Measurements from ENCODE around the gene NLK. TPM values are rescaled to one million over a fixed set of nuclear protein-coding genes. Genes with fewer than 3 reads are reported as not detected.

NLK gene
- total RNA-seq, 4 donors from 2014 or later = 24.7 to 37.5 (median 32.4) TPM

GRCh38 chr17:28141773-28142172 lies 99.3 kb downstream of the NLK start:
- TF ChIP-seq POLR2A (IDR thresholded peaks at IDR 0.05) (no peak), CTCF (IDR thresholded peaks at IDR 0.05) (no peak), EP300 (IDR thresholded peaks at IDR 0.05) (no peak)
- H3K27me3 ChIP-seq = no peaks in the 10 kb centered on the region
- H3K4me1 ChIP-seq = no peaks in the 10 kb centered on the region
- H3K27ac ChIP-seq = no peak overlapping the region
- H3K9me3 ChIP-seq = no peaks in the 10 kb centered on the region
- no peak overlapping the region for H3K4me3 ChIP-seq
- no peak for DNase-seq (ENCODE audit: low spot score in 2 of 2)
- no peaks in the 10 kb centered on the region for H3K36me3 ChIP-seq
- 62 to 70% methylated on average over 1 of the region's 1 CpG for WGBS, 2 donors

- H3K27ac ChIP-seq = no peak overlapping the region
- no peak overlapping the region for H3K4me3 ChIP-seq
- H3K27me3 ChIP-seq = no peaks in the 10 kb centered on the region
- H3K9me3 ChIP-seq = no peaks in the 10 kb centered on the region
- TF ChIP-seq CTCF (IDR thresholded peaks at IDR 0.05) = no peak
- TF ChIP-seq EP300 (IDR thresholded peaks at IDR 0.05) = no peak
- no peak for TF ChIP-seq POLR2A (IDR thresholded peaks at IDR 0.05)
- no peak for DNase-seq (ENCODE audit: low spot score in 2 of 2)
- no peaks in the 10 kb centered on the region for H3K36me3 ChIP-seq
- no peaks in the 10 kb centered on the region for H3K4me1 ChIP-seq
- WGBS, 2 donors = 47 to 48% methylated on average over 5 of the region's 5 CpGs
Measured at GRCh38 chr17:28142305-28142704, 99.8 kb downstream of the NLK start.

- 85 to 99% methylated on average over 3 of the region's 3 CpGs for WGBS, 2 donors
- no peaks in the 10 kb centered on the region for H3K27me3 ChIP-seq
- TF ChIP-seq EP300 (IDR thresholded peaks at IDR 0.05) = no peak
- no peak for TF ChIP-seq CTCF (IDR thresholded peaks at IDR 0.05)
- TF ChIP-seq POLR2A (IDR thresholded peaks at IDR 0.05) = no peak
- no peaks in the 10 kb centered on the region for H3K36me3 ChIP-seq
- no peak overlapping the region for H3K4me3 ChIP-seq
- H3K4me1 ChIP-seq = no peaks in the 10 kb centered on the region
- no peaks in the 10 kb centered on the region for H3K9me3 ChIP-seq
- DNase-seq (ENCODE audit: low spot score in 2 of 2) = no peak
- H3K27ac ChIP-seq = no peak overlapping the region
Measured at GRCh38 chr17:28144019-28144418, 101.5 kb downstream of the NLK start.

- TF ChIP-seq CTCF (IDR thresholded peaks at IDR 0.05) (no peak), EP300 (IDR thresholded peaks at IDR 0.05) (no peak), POLR2A (IDR thresholded peaks at IDR 0.05) (no peak)
- Histone ChIP-seq H3K27me3 (no peaks in the 10 kb centered on the region), H3K36me3 (no peaks in the 10 kb centered on the region), H3K4me3 (no peak overlapping the region), H3K9me3 (no peaks in the 10 kb centered on the region), H3K27ac (no peak overlapping the region), H3K4me1 (no peaks in the 10 kb centered on the region)
- 52 to 59% methylated on average over 2 of the region's 2 CpGs for WGBS, 2 donors
- no peak for DNase-seq (ENCODE audit: low spot score in 2 of 2)
Measured at GRCh38 chr17:28145348-28145747, 102.9 kb downstream of the NLK start.

- no peak overlapping the region for H3K27ac ChIP-seq
- DNase-seq (ENCODE audit: low spot score in 2 of 2) = no peak
- TF ChIP-seq CTCF (IDR thresholded peaks at IDR 0.05) (no peak), POLR2A (IDR thresholded peaks at IDR 0.05) (no peak)
- H3K36me3 ChIP-seq = no peaks in the 10 kb centered on the region
- H3K27me3 ChIP-seq = no peaks in the 10 kb centered on the region
- no peaks in the 10 kb centered on the region for H3K9me3 ChIP-seq
- H3K4me3 ChIP-seq = no peak overlapping the region
- no peaks in the 10 kb centered on the region for H3K4me1 ChIP-seq
Measured at GRCh38 chr17:28147017-28147416, 104.5 kb downstream of the NLK start.

Data from tibial nerve (tissue), 4 donors.